Peyer's patch (tissue), 4 donors: ENCODE results near the gene TMEM150A. TPM values are rescaled to one million over a fixed set of nuclear protein-coding genes. Genes with fewer than 3 reads are reported as not detected.

Source experiments
- DNase-seq, 3 donors: peaks; one replicate each; pipeline ENCODE4 v3.0.0-alpha.2; 2017 to 2019
- H3K27ac ChIP-seq, 4 donors: fragments of 200-600 bp; sonication (generic); one replicate each; pipeline ENCODE4 v1.5.1; 2016 to 2019
- H3K27me3 ChIP-seq, 2 donors: fragments of 200-600 bp; sonication (generic); one replicate each; pipeline ENCODE4 v1.5.1; 2019
- H3K36me3 ChIP-seq, 3 donors: fragments of 200-600 bp; sonication (generic); one replicate each; pipeline ENCODE4 v1.5.1; 2016 to 2019
- H3K4me1 ChIP-seq, 4 donors: fragments of 200-600 bp; sonication (generic); one replicate each; pipeline ENCODE4 v1.5.1; 2016 to 2019
- H3K4me3 ChIP-seq, 4 donors: fragments of 200-600 bp; sonication (generic); 1 replicate in 3 of 4; 2 replicates in 1 of 4; pipeline ENCODE4 v1.5.1; 2016 to 2019; ENCODE audit warnings: mild to moderate bottlenecking in 1 of 4
- H3K9me3 ChIP-seq, 4 donors: fragments of 200-600 bp; sonication (generic); one replicate each; pipeline ENCODE4 v1.5.1; 2016 to 2019; ENCODE audit warnings: mild to moderate bottlenecking in 1 of 4
- POLR2A ChIP-seq, 2 donors: fragments of 450-650 bp; IDR thresholded peaks; one replicate each; pipeline ENCODE4 v1.5.1; 2017; ENCODE audit warnings: antibody characterized with exemption in 2 of 2, mild to moderate bottlenecking in 2 of 2, moderate library complexity in 2 of 2
- total RNA-seq, 4 donors: library from RNA; depleted of rRNA; stranded (reverse); fragments of >200 nt; gene quantifications; one replicate each; pipeline ENCODE4 v1.1.0, GENCODE V29; 2016
- TF ChIP-seq, protein P1 (sequence below), 6 experiments: fragments of 450-650 bp in 4 of 6; fragments of 200-600 bp in 2 of 6; sonication (generic) in 1 of 6; IDR thresholded peaks; one replicate each; pipeline ENCODE4 v1.5.1; 2017 to 2019; ENCODE audit warnings: antibody characterized with exemption in 6 of 6, mild to moderate bottlenecking in 3 of 6, moderate library complexity in 1 of 6

Gene TMEM150A
- total RNA-seq, 4 donors from 2014 or later, result 7.5 to 24.0 (median 15.5) TPM

DNA sequence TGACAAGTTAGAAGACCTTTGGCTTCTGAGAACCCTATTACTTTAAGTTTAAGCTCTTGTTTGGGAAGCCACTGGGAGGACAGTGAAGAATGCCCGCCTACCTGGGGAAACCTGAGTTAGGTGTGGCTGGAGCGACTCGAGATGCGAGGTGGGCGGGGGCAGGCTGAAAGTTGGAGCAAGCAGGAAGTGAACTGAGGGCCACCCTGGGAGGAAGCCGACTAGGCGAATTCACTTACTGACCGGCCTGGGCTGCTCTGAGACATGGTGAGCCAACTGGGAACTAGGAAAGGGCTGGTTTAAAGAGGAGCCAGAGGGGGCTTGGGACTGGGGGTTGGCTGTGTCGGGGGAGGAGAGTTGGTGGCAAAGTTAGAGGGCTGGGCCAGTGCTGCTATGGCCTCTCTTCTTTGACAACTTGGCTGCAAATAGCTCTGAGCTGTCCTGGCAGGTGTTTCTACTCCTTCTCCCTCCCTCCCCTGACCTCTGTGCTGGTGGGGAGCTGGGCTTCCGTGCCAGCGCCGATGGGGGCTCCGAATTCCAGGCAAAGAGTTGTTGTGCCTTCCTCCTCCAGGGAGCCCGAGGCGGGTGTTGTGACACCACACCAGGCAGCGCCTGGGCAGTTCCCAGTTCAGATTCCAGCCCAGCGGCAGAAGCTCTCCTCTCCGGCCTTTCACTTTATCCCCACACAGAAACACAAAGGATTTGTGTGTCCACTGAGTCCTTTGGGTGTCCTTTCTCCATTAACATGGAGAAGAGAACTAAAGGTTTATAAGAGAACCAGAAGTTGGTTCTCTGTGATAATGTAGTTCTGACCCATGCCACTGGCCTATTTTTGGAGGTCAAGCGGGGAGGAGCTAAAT lies 24.9 kb downstream of the TMEM150A start, which contains the start of gene VAMP8:
Gene VAMP8, plus strand, starts transcription at position 201 of the 857 bp plus-strand sequence. Its CDS starts 61 bp downstream, at position 262.
- peak; percentile 84 to 94 (median 91) for DNase-seq
- H3K9me3 ChIP-seq, result no peaks in the 10 kb centered on the region
- H3K36me3 ChIP-seq, result peaks cover 0 to 10% (median 0%) of the 10 kb centered on the region in 3 donors
- H3K4me1 ChIP-seq, result peaks cover 0 to 25% (median 1%) of the 10 kb centered on the region in 4 donors
- peak; percentile 50 to 66 for TF ChIP-seq POLR2A (IDR thresholded peaks at IDR 0.05)
- TF ChIP-seq, protein P1, sequence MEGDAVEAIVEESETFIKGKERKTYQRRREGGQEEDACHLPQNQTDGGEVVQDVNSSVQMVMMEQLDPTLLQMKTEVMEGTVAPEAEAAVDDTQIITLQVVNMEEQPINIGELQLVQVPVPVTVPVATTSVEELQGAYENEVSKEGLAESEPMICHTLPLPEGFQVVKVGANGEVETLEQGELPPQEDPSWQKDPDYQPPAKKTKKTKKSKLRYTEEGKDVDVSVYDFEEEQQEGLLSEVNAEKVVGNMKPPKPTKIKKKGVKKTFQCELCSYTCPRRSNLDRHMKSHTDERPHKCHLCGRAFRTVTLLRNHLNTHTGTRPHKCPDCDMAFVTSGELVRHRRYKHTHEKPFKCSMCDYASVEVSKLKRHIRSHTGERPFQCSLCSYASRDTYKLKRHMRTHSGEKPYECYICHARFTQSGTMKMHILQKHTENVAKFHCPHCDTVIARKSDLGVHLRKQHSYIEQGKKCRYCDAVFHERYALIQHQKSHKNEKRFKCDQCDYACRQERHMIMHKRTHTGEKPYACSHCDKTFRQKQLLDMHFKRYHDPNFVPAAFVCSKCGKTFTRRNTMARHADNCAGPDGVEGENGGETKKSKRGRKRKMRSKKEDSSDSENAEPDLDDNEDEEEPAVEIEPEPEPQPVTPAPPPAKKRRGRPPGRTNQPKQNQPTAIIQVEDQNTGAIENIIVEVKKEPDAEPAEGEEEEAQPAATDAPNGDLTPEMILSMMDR (IDR thresholded peaks at IDR 0.05), result peak in 1 of 6 experiments; percentile 11
- H3K4me3 ChIP-seq, result peak within 1 kb of the TSS; percentile 44 to 66 (median 51)
- peak within 1 kb of the TSS; percentile 76 to 86 (median 84) for H3K27ac ChIP-seq
- no peaks in the 10 kb centered on the region for H3K27me3 ChIP-seq

DNA sequence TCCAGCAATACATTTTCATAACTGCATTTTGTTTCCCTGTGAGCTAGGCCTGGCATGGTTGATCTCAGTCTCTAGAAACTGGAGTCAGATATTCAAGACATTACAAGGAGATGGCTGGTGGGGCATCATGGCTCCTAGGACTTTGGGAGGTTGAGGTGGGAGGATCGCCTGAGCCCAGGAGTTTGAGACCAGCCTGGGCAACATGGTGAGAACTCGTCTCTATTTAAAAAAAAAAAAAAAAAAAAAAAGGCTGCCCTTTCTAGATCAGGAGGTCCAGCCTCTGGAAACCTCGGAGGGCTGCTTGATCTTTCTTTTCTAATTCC lies 25.5 kb downstream of the TMEM150A start:
- Histone ChIP-seq H3K4me3 (peak overlapping the region; percentile 44 to 66 (median 51)), H3K27ac (peak overlapping the region; percentile 76 to 86 (median 84)), H3K4me1 (peaks cover 0 to 23% (median 1%) of the 10 kb centered on the region in 4 donors), H3K9me3 (no peaks in the 10 kb centered on the region), H3K27me3 (no peaks in the 10 kb centered on the region), H3K36me3 (peaks cover 0 to 7% (median 0%) of the 10 kb centered on the region in 3 donors)
- no peak for DNase-seq
- no peak for TF ChIP-seq POLR2A (IDR thresholded peaks at IDR 0.05)
- TF ChIP-seq, protein P1 (IDR thresholded peaks at IDR 0.05), result no peak

DNA sequence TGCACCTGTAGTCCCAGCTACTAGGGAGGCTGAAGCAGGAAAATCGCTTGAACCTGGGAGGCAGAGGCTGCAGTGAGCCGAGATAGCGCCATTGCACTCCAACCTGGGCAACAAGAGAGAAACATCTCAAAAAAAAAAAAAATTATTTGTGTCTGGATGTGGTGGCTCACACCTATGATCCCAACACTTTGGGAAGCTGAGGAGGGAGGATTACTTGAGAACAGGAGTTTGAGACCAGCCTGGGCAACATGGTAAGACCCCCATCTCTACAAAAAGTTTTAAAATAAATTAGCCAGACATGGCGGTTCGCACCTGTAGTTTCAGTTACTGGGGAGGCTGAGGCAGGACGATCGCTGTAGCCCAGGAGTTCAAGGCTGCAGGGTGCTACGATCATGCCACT lies 26.8 kb downstream of the TMEM150A start:
- peaks cover 0 to 23% (median 1%) of the 10 kb centered on the region in 4 donors for H3K4me1 ChIP-seq
- H3K9me3 ChIP-seq, result no peaks in the 10 kb centered on the region
- TF ChIP-seq POLR2A (IDR thresholded peaks at IDR 0.05), result no peak
- TF ChIP-seq, protein P1 (IDR thresholded peaks at IDR 0.05), result no peak
- no peak overlapping the region for H3K4me3 ChIP-seq
- H3K36me3 ChIP-seq, result no peaks in the 10 kb centered on the region
- H3K27ac ChIP-seq, result peak overlapping the region in 1 of 4 donors; percentile 50
- DNase-seq, result no peak
- H3K27me3 ChIP-seq, result no peaks in the 10 kb centered on the region

DNA sequence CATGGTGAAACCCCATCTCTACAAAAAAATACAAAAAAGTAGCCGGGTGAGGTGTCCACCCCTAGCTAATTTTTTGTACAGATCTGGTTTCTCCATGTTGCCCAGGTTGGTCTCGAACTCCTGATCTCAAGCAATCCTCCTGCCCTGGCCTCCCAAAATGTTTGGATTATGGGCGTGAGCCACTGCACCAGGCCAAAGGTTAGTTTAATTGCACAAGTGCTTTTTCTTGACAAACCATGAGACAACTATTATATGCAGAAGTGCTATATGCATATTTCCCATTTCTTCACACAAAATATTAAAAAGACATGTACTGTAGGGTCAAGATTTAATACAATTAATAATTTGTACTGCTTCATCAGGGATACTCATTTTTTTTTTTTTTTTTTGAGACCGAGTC lies 36.2 kb downstream of the TMEM150A start:
- TF ChIP-seq, protein P1 (IDR thresholded peaks at IDR 0.05), result no peak
- H3K27me3 ChIP-seq, result no peaks in the 10 kb centered on the region
- DNase-seq, result no peak
- no peak overlapping the region for H3K27ac ChIP-seq
- H3K9me3 ChIP-seq, result no peaks in the 10 kb centered on the region
- no peak overlapping the region for H3K4me3 ChIP-seq
- no peaks in the 10 kb centered on the region for H3K36me3 ChIP-seq
- peaks cover 0 to 7% (median 0%) of the 10 kb centered on the region in 4 donors for H3K4me1 ChIP-seq

DNA sequence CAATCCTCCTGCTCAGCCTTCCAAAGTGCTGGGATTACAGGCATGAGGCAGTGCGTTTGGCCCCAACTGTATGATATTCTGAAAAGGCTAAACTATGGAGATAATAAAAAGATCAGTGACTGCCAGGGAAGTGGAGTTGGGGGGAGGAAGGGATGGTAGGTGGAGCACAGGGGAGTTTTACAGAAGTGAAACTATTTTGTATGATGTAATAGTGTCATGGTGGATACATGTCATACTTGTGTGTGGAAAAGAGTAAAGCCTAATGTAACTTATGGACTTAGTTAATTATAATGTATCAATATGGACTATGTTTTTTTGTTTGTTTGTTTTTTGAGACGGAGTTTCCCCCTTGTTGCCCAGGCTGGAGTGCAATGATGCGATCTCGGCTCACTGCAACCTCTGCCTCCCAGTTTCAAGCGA lies 38.3 kb downstream of the TMEM150A start:
- no peaks in the 10 kb centered on the region for H3K9me3 ChIP-seq
- H3K27ac ChIP-seq, result no peak overlapping the region
- DNase-seq, result no peak
- no peak for TF ChIP-seq POLR2A (IDR thresholded peaks at IDR 0.05)
- TF ChIP-seq, protein P1 (IDR thresholded peaks at IDR 0.05), result no peak
- H3K4me1 ChIP-seq, result peaks cover 0 to 21% (median 0%) of the 10 kb centered on the region in 4 donors
- H3K36me3 ChIP-seq, result no peaks in the 10 kb centered on the region
- H3K27me3 ChIP-seq, result no peaks in the 10 kb centered on the region
- no peak overlapping the region for H3K4me3 ChIP-seq
